RPMI7951 (cell line): Measurements from ENCODE around the gene DVL1. TPM values are rescaled to one million over a fixed set of nuclear protein-coding genes. Genes with fewer than 3 reads are reported as not detected.
"Not testable (repeated sequence)": the region's sequence is repeated elsewhere in the genome, so short reads cannot be mapped to it uniquely, and the experiment has no call there.

Experiments used
- DNase-seq: peaks from one replicate; pipeline ENCODE4 v3.0.0-alpha.2; 2012; ENCODE audit warnings: low read depth
- total RNA-seq: library from RNA; depleted of rRNA; stranded (reverse); fragments of >200 nt; shearing (Covaris generic); gene quantifications from 2 replicates; pipeline ENCODE4 v1.2.3, GENCODE V29; 2014

Gene DVL1
- total RNA-seq, 1 experiment from 2014 or later, result 24.0 TPM

DNA sequence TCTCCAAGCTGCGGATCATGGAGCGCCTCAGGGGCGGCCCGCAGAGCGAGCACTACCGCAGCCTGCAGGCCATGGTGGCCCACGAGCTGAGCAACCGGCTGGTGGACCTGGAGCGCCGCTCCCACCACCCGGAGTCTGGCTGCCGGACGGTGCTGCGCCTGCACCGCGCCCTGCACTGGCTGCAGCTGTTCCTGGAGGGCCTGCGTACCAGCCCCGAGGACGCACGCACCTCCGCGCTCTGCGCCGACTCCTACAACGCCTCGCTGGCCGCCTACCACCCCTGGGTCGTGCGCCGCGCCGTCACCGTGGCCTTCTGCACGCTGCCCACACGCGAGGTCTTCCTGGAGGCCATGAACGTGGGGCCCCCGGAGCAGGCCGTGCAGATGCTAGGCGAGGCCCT, 21.9 kb downstream of the DVL1 start:
- DNase-seq, result no peak

- no peak for DNase-seq
These were observed 23.1 kb downstream of the DVL1 start for GRCh38 chr1:1326075-1326605.

DNA sequence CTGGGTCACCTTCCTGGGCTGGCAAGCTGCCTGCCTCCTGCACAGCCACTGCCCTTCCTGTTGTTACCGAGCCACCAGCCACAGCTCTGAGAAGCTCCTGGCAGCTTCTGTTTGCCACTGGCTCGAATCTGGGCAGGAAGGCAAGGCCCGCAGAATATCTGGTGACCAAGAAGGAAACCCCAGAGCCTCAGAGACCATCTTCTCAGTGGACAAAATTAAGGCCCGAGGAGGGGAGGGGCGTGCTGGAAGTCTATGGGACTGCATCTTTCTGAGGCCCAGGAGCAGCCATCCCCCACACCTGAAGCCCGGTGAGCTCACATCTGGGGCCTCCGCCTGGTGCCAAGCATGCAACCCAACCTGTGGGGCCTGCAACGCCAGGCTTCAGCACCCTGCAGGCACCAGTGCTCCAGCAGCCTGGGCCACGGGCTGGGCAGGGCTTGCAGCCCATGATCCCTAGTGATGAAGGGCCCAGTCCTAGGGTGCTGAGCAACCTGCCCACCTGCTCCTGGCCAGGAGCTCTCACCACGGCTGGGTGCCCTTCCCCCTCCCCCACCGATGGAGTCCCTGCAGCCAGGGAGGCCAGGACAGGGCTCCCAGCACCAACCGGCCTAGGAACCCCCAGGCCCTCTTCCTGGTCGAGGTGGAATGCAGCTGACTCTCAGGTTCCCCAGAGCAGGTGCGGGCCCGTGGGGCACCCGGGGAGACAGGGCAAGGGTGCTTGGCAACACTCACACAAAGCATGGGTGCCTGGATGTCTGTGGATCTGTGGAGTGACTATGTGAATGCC, 23.7 kb downstream of the DVL1 start:
- DNase-seq, result no peak

DNA sequence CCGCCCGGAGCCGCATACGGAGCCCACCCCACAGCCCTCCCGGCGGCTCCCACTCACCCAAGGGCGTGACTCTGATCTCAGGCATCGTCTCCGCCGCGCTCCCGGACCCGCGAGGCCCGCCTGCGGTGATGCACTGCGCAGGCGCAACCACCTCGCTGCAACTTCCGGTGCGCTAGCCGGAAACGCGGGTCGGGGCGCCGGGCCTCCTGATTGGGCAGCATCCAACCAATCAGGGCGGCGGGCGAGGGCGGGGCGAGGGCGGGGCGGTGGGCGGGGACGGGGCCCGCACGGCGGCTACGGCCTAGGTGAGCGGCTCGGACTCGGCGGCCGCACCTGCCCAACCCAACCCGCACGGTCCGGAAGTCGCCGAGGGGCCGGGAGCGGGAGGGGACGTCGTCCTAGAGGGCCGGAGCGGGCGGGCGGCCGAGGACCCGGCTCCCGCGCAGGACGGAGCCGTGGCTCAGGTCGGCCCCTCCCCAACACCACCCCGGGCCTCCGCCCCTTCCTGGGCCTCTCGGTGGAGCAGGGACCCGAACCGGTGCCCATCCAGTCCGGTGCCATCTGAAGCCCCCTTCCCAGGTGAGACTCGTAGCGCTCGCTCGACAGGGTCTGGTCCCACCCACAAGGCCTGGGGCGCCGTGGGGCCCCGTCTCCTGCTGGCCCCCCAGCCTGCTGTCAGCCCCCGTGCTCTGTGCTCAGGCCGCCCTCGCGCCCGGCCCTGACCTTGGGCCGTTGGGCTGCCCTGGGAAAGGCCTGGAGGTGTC, 24.5 kb downstream of the DVL1 start, which contains the start of the genes CPTP and INTS11:
Gene CPTP (plus strand): TSS at position 279 of the 764 bp plus-strand sequence. CDS start 2,109 bp downstream, outside the sequence.
Gene INTS11 (minus strand): TSS at position 137 of the 764 bp plus-strand sequence. CDS start 52 bp downstream, at position 85.
- DNase-seq, result peak; percentile 86

DNA sequence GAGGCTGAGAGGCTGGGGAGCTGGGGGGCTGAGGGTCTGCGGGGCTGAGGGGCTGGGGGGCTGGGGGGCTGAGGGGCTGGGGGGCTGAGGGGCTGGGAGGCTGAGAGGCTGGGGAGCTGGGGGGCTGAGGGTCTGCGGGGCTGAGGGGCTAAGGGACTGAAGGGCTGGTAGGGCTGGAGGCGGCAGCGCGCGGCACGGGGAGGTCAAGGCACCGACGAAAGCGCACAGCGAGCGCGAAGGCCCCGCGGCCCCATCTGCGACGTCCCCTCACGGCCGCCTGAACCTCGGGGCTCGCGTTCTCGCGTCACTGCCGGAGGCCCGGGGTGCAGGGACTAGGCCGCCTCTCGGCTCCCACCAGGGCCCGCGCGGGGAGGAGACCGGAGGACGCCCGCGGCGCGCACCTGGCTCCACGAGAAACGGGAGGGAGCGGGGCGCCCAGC, 25.1 kb downstream of the DVL1 start:
- no peak for DNase-seq

DNA sequence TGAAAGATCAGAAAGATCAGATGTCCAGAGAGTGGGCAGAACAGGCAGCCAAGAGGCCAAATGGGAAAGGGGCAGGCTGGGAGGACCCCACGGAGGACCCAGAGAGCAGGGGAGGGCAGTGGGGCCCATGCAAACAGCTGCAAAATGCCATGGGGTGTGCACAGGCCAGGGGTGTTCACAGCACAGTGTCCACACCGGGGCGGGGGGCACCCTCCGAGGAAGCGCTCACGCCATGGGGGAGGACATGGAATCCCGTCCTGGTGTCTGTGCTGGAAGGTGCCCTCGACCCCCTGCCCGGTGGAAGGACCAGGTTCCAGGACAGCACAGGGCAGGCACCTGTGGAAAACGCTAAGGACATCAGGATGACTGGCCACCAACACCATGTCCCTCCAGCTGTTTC, 26.3 kb downstream of the DVL1 start:
- no peak for DNase-seq

DNA sequence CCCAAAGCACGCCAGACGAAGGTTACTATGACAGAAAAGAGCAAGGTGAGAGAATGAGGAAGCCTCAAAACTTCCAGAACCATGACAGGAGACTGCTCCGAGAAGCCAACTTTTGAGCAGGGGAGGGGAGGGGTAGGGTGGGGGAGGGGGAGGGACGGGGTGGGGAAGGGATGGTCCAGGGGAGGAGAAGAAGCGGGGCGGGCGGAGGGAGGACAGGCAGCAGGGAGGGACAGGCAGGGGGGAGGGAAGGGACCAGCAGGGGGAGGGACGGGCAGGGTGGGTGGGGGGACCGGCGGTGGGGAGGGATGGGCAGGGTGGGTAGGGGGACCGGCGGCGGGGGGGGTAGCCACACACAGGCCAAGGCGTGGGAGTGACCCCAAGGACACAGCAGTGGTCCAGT, 26.8 kb downstream of the DVL1 start:
- no peak for DNase-seq

DNA sequence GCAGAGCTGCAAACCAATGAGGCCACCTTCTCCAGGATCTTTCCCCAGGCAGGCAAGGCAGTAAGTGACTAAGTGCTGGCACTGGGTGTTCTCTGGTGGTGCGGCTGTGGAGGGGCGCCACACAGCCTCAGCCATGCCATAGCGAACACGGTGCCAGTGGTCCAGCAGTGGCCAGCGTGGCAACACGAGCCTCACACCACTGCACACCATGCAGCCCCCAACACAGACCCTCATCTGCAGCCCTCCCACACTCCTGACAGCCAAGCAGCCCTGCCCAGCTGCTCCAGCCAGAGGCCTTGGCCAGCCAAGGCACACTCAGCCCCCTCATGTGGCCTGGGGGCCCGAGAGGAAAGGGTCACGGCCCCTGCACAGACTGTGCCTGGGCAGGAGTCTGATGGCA, 27.7 kb downstream of the DVL1 start:
- DNase-seq, result no peak

GRCh38 chr1:1320666-1321448, 28.4 kb downstream of the DVL1 start:
- no peak for DNase-seq

GRCh38 chr1:1319646-1319941, 29.6 kb downstream of the DVL1 start:
- no peak for DNase-seq

- no peak for DNase-seq
These were observed 30.2 kb downstream of the DVL1 start for GRCh38 chr1:1318777-1319645.

DNA sequence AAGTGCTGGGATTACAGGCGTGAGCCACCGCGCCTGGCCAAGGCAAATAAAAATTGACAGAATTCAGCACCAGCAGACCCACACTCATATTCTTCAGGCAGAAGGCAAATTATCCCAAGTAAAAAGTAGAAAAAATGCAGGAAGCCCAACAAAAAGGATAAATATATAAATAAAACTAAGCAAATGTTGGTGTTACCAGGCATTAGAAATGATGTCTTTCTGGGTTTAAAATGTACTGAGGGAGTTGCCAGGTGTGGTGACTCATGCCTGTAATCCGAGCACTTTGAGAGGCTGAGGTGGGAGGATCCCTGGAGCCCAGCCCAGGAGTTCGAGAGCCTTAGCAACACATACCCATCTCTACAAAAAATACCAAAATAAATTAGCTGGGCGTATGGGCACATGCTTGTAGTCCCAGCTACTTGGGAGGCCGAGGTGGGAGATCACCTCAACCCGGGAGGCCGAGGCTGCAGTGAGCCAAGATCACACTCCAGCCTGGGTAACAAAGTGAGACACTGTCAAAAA, 31.0 kb downstream of the DVL1 start:
- peak; percentile 94 for DNase-seq

- no peak for DNase-seq
These were observed 31.8 kb downstream of the DVL1 start for GRCh38 chr1:1317420-1317819.

GRCh38 chr1:1316199-1316598, 33.0 kb downstream of the DVL1 start:
- not testable (repeated sequence) for DNase-seq

- no peak for DNase-seq
These were observed 33.7 kb downstream of the DVL1 start for GRCh38 chr1:1315435-1315954.

DNA sequence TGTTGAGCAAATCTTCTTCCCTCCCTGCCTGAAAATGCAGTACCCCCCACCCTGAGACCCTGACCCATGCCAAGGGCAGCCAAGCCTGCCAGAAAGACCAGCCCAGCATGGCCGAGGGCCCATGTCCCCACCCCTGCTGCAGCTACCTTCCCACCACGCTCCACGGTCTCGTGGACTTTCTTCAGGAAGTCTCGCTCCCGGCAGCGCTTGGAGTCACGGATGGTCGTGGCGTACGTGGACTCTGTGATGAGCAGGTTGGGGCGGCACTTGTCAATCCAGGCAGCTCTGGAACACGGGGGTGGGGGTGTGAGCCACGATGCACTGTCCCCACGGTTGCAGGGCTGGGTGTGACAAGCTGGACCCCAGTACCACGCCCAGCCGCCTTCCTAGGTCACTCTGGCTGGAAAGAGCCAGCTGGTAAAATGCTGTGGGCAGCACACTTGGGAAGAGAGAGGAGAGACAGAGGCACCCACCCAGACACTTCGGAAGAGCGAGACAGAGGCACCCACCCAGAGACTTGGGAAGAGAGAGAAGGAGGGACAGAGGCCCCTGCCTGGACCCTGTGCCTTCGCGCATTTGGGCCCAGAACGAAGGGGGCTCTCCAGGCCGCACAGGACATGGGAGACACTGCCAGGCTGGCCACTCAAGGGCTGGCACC, 34.4 kb downstream of the DVL1 start:
- no peak for DNase-seq

GRCh38 chr1:1314237-1314586, 35.0 kb downstream of the DVL1 start:
- DNase-seq, result no peak

DNA sequence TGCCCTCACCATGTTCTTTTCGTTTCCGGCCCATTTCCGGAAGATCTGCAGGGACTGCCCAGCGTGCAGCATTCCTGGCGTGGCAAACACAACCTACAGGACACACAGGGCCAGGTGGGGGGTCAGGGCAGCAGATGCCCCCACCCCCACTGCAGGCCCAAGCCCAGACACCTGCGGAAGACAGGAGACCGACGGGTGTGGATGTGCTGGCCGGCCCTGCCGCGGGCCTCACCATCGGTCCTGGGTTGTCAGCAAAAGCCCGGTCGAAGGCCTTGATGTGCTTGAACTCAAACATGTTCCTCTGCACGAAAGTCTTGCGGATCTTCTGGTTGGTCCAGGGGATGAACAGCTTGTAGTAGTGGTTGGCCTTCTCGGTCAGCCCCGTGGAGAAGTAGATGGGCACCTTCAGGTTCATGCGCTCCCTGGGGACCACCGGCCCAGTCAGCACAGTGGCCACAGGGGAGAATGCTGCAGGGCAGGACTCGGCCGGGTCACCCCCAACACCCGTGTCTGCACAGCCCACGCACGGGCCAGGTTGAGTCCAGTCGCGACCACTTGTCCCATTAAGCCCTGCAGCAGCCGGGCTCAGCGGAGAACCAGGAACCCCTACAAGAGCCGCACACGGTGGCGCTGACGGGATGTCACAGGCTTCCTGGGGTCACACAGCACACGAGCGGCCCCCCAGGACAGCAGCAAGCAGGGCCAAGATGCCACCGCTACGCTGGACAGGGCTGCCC, 35.5 kb downstream of the DVL1 start:
- no peak for DNase-seq
